SK-N-DZ (cell line): ENCODE data around the gene ARFGAP1.
"Not testable (repeated sequence)": the region's sequence is repeated elsewhere in the genome, so short reads cannot be mapped to it uniquely, and the experiment has no call there.

ENCODE experiments used
- DNase-seq: peaks from one replicate; pipeline ENCODE4 v3.0.0-alpha.2; 2015; ENCODE audit warnings: low spot score
- small RNA-seq, 2 experiments: library from RNA; depleted of rRNA; stranded (forward); fragments of <200 nt; gene quantifications; one replicate each; pipeline ENCODE3, GENCODE V24; 2014

The ARFGAP1 gene

GRCh38 chr20:63330940-63331339, 58.3 kb downstream of the ARFGAP1 start:
- no peak for DNase-seq

GRCh38 chr20:63331741-63332400, 59.3 kb downstream of the ARFGAP1 start:
- no peak for DNase-seq

DNA sequence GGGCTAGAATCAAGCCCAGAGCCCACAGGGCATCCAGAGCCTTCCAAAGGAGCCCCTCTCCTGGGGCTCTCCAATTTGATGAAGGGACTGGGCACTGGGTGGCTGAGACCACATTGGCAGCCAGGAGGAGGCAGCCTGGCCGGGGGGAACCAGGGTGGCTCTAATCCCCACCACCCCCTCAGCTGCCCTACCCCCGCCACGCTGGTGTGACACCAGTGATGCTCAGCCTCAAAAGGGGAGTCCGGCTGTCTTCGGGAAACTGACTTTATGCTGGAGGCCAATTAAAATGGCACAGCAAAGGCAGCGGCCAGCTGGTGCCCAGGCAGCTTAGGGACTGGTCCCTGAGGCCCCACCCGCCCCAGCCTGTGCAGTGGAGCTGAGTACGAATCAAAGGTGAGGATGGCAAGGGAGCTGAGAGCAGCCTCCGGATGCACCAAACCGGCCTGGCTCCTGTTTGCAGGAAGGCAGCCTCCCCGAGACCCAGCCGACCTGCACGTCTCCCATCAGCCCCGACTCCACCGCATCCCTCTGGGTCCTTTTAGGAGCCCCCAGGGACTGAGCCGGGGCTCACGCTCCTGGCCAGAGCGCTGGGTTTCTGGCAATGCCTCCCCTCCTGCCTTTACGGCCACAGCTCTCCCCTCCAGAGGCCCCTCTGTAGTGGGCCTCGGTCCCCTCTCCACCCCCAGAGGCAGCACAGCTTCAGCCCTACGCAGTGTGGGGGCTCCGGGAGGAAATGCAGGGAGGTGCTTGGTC, 60.1 kb downstream of the ARFGAP1 start:
- DNase-seq: no peak

GRCh38 chr20:63333241-63333836, 60.7 kb downstream of the ARFGAP1 start:
- no peak for DNase-seq

DNA sequence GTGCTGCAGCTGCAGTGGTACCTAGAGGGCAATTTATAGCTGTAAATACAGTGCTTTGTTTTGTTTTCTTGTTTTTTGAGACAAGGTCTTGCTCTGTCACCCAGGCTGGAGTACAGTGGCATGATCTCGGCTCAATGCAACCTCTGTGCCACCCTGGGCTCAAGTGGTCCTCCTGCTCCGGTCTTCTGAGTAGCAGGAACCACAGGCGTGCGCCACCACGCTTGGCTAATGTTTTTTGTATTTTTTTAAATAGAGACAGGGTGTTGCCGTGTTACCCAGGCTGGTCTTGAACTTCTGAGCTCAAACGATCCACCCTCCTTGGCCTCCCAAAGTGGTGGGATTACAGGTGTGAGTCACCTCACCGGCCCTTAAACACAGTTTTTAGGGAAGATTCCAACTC, 61.7 kb downstream of the ARFGAP1 start:
- no peak for DNase-seq

DNA sequence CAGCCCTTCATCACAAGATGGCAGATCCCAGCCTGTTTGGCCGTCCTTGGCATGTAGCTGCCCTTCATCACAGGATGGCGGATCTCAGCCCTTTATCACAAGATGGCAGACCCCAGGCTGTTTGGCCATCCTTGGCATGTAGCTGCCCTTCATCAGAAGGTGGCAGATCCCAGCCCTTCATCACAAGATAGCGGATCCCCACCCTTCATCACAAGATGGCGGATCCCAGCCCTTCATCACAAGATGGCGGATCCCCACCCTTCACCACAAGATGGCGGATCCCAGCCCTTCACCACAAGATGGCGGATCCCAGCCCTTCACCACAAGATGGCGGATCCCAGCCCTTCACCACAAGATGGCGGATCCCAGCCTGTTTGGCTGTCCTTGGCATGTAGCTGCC, 62.4 kb downstream of the ARFGAP1 start:
- DNase-seq: not testable (repeated sequence)

DNA sequence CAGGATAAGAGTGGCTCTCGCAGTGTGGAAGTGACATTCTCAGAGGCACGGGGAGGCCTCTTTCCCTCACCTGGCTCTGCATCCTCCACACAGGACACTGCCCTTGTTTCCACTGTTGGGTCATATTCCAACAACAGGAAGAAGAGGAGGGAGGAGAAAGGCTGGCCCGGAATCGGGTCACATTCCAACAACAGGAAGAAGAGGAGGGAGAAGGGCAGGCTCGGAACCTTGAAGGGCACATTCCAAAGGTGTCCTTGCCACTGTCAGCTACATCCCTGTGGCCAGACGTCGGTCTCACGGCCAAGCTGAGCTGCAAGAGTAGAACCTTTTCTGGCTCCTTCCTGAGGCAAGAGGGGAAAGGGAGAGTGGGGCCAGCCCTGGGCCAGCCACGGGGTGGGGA, 63.1 kb downstream of the ARFGAP1 start:
- DNase-seq: no peak

DNA sequence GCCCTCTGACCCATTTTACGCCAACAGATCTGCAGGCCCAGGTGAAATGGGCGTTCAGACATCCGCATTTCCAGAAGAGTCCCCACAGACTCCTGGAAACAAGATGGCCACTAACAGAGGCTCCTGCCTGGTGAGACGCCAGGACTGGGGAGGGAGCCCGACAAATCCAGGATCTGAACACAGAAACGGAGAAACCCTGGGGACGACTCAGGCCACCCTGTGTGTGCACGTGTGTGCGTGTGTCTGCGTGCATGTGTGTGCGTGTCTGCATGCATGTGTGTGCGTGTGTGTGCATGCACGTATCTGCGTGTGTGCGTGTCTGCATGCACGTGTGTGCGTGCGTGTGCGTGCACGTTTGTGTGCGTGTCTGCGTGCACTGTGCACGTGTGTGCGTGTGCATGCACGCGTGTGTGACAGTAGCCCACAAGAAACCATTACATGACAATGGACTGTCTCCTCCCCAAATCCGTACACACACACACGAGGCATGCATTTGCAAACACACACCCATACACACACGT, 63.7 kb downstream of the ARFGAP1 start:
- no peak for DNase-seq

DNA sequence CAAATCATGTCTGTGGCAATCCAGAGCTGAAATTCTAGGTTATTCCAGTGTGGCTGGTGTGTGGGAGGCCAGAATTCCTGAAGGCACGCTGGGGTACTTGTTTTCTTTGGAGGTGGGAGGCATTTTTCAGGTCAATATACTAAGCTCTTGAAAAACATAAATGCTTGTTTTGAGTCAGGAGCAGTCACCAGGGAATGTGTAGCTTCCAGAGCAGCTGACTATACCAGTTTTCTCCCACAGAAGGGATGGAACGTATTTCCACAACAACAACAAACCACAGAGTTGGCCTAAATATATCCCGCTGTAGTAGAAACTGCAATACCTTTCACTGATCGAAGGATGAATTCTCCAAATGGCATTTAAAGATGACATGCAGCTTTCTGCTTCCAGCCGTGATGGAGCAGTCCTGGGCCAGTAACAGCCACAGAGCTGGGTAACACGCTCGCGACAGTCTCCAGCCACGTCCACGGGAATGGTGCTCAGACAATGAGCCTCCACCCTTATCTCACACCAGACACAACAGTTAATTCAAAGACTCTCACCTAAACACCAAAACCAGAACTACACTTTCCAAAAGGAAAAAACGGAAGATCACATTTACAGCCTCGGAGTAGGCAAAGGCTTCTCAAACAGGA, 65.3 kb downstream of the ARFGAP1 start:
- no peak for DNase-seq

Small RNA genes lying within 50 kb of the gene (small RNA-seq; reads per million reads assigned to genes)
- 0 to 0.03 reads per million in 2 experiments for gene MIR3196
- 0.31 to 1.0 reads per million in 2 experiments for gene MIR4326
- gene RNU6-994P: 0.10 to 0.35 reads per million in 2 experiments
